T-helper 2 cell (primary cell): ENCODE data around the gene NDUFA8.
A peak's percentile ranks its signal among the peaks of the same experiment; 100 is the strongest.
"Not testable (repeated sequence)": the region's sequence is repeated elsewhere in the genome, so short reads cannot be mapped to it uniquely, and the experiment has no call there.

Source experiments
- DNase-seq, 5 experiments: peaks; one replicate each; pipeline versions ENCODE4 v3.0.0 to v3.0.0-alpha.2; 2012 to 2022

The NDUFA8 gene

DNA sequence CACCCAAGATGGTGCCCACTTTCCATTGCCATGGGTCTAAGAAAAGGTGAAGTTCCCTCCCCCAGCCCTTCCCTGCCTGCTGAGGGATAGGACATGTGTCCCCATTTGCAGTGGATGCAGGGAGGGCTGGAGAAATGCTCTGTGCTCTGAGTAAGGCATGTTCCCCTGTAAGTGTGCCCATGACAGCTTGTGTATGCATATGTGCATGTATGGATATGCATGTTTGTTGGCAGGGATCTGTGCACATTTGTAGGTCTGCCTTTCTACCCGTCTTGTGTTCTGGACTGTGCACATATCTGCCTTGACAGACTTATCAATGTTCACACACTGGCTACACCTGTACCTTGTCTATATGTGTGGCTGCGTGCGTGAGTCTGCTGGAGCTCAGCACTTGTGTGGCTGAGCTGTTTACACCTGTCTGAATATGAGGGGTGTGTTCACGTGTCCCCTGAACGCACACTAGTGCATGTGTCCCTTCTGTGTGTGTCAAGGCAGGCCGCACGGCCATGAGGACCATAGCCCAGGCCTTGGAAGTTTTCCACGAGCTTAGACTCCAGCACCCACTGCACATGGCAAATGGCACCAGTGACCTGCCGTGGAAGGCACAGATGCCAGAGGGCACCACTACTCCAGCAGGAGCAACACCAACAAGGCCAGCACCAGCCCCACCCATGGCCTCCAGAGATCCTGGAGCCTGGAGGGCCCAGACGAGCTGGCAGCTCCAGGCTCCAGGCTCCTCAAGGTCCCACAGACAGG lies 39.1 kb downstream of the NDUFA8 start:
- DNase-seq: no peak

- DNase-seq: no peak
Observed at GRCh38 chr9:122119721-122120120, 39.9 kb downstream of the NDUFA8 start.

DNA sequence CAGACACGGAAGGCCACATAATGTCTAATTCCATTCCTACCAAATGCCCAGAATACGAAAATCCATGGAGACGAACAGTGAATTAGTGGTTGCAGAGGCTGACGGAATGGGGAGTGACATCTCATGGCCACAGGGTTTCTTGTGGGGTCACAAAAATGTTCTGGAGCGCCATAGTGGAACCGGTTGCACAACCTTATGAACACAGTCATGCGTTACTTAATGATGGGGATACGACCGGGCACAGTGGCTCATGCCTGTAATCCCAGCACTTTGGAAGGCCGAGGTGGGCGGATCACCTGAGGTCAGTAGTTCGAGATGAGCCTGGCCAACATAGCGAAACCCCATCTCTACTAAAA lies 40.4 kb downstream of the NDUFA8 start:
- no peak for DNase-seq

DNA sequence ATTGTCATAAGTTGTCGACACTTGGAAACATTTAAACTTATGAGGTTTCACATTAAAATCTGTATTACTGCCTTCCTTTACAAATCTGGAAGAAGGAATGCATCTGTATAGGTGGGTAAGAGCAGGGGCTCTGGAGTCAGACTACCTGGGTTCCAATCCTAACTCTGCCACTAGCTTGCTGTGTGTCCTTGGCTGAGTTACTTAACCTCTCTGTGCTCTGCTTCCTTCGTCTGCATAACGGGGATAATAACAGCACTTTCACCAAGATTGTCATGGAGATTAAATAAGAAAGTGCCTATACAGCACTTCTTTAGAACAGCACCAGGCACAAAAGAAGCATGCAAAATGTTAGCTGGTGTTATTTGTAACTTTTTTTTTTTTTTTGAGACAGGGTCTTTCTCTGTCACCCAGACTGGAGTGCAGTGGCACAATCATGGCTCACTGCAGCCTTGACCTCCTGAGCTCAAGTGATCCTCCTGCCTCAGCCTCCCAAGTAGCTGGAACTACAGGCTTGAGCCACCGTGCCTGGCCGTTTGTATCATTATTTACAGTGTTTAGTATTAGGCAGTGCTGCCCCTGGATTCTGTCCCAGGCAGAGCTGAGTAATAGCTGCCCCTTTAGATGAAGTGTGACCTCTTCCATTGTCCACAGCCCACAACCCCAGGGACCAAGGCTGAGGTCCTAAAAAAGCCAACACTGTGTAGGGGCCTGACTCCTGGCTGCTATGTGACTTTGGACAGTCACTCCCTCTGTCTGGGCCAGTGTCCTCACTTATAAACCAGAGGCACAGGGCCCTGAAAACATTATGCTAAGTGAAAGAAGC lies 41.0 kb downstream of the NDUFA8 start:
- no peak for DNase-seq

DNA sequence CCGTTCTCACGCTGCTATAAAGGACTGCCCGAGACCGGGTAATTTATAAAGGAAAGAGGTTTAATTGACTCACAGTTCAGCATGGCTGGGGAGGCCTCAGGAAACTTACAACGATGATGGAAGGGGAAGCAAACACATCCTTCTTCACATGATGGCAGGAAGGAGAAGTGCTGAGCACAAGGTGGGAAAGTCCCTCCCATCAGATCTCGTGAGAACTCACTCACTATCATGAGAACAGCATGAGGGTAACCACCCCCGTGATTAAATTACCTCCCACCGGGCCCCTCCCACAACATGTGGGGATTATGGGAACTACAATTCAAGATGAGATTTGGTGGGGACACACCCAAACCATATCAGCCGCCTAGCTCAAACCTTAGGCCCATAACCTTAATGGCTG lies 42.3 kb downstream of the NDUFA8 start:
- not testable (repeated sequence) for DNase-seq

DNA sequence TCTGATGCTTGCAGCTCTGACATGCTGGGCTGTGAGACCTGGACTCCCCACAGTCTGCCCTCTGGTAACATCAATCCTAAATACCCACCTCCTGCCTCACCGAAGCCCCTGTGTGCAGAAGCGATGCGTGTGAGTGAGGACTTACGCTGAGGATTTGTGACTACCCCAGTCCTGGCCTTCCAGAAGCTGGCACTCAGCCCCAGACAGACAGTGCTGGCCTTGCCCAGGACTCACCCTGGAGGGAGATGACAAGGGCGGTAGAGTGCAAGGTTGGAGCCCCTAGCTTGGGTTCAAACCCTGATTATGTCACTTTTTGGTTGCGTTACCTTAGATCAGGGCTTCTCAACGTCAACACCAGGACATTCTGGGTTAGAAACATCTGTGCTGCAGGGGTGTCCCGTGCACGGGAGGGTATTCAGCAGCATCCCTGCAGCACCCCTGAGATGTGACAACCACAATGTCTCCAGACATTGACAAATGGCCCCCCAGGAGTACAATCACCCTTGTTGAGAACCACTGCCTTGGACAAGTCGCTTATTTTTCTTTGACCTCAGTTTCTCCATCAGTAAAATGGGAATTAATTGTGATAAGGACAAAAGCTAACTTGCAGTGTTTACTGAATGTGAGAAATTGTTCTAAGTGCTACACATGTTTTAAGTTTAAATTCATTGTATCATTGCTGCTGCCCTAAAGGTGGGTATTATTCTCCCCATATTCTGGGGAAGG lies 43.0 kb downstream of the NDUFA8 start:
- DNase-seq: no peak

GRCh38 chr9:122116040-122116439 lies 43.5 kb downstream of the NDUFA8 start:
- DNase-seq: no peak

GRCh38 chr9:122115176-122116035 lies 44.2 kb downstream of the NDUFA8 start:
- no peak for DNase-seq

GRCh38 chr9:122113574-122113973 lies 46.0 kb downstream of the NDUFA8 start:
- no peak for DNase-seq

- no peak for DNase-seq
Observed at GRCh38 chr9:122112238-122112637, 47.3 kb downstream of the NDUFA8 start.

GRCh38 chr9:122111413-122112085 lies 48.0 kb downstream of the NDUFA8 start:
- DNase-seq: no peak

GRCh38 chr9:122110100-122110833 lies 49.3 kb downstream of the NDUFA8 start:
- no peak for DNase-seq

GRCh38 chr9:122109035-122109813 lies 50.4 kb downstream of the NDUFA8 start:
- DNase-seq: no peak

DNA sequence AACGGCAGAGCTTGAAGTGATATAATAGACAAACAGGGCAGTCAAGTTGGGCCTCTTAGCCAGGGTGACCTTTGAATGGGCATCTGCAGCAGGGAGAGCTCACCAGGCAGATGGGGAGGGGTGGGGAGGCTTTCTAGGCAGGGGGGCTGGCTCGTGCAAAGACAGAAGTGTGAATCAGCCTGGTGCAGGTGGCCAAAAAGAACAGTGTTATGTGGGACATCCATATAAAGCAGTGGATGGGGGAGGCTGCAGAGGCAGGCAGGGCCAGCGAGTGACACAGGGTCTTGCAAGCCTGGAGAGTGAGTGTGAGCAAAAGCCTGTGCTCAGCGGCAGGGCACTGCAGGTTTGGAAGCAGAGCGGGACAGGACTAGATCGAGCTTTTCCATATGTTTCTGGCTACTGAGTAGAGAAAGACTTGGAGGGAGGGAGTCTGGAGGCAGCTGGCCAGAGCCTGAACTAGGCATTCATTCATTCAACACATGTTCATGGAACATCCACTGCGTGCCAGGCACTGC lies 52.2 kb downstream of the NDUFA8 start:
- no peak for DNase-seq

DNA sequence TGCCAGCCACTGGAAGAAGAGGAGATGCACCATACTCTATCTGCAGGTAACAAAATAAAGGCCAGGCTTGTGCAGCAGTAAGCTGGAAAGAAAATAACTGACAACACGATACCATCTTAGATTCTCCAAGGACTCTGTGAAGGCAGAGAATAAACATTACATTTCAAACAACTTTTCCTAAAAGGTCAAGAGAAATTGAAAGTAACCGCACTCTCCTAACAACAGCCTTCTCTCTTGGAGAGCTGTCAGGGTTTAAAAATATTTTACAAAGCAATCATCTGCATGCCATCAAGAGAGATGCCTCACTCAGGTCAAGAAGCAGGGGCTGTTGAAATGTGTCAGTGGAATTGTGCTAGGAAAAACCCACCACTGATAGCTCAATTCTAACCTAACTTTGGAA lies 53.0 kb downstream of the NDUFA8 start:
- DNase-seq: no peak

GRCh38 chr9:122103985-122104384 lies 55.6 kb downstream of the NDUFA8 start:
- no peak for DNase-seq

DNA sequence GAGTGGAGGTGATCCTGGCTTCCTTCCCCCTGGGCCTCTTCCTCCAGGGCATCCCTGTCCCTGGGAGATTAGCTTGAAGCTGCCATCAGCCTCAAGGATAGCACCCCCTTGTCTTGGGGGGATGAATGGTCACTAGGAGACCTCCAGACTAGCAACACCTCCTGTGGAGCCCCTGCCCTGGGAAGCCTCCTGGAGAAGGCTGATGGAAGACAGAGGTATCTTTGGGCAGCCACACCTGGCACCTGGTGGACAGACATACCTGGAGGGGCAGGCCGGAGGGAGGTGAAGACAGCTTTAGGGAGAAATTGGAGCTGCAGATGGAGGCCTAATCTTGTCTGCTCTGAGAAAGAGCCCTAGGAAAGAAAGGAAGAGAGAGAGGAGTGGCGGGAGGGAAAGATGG lies 57.4 kb downstream of the NDUFA8 start:
- no peak for DNase-seq

GRCh38 chr9:122100756-122101155 lies 58.8 kb downstream of the NDUFA8 start:
- DNase-seq: no peak

DNA sequence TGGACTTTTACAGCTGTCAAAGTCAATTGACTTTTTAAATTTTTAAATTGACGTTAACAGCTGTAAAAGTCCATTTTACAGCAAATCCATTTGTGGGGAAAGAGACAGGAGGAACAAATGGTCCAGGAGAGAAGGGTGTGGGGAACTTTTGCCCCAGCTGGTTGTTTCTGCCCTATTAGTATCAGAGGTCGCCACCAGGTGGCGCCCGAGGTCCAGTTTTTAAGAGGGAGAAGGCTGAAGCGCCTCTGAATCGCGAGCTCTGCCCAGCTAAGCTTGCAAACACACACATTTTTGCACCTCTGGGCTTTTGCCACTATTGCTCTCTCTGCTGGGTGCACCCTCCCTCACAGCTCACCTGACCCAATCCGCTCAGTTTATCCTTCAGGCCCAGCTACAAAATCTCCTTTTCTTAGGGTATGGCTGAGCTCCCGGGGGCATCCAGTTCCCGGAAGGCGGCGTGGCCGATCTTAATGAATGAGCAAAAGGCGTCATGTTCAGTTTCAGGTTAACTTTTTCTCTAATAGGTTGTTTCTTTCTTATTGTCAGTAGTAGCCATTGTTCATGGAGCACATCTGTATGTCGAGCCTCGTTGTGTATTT lies 60.2 kb downstream of the NDUFA8 start:
- peak; percentile 54 to 74 (median 71) for DNase-seq
